GM21528 (cell line): Measurements from ENCODE around the gene BANF2.

Source experiments
- ATAC-seq: cut with Tn5 transposase; IDR thresholded peaks from one replicate; pipeline ENCODE4 v1.9.1; 2021; ENCODE audit warnings: mild to moderate bottlenecking, moderate library complexity; ENCODE audit not compliant: unreplicated experiment, low FRiP score

BANF2 gene

DNA sequence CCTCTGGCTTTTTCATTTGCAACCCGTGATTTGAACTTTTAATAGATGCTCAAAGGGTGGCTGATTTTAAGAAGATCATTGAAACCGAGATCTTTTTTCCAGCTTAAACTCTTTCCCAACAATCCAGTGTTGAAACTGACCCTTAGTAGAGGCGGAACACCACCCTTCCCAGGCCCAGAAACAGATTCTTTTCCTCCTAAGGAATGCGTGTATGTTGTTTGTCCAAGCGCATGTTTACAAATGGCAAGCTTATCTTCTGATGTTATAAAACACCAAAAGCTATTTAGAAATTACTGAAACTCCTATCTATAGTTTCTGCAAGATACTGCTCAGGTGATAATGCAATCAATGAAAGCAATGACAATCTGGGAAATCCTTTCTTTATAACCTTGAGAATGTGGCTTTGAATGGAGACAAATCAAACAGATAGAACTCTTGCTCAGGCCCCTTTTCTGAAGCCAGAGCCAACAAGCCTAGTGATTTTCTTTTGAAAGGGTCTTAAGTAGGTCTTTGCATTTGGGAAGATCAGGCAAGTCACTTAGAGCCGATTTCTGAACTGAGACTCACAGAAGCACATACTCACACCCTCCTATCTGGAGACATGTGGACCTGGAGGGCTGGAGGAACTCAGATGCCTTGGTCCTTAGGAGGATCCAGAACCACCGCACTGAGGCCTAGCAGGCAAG is 9.1 kb downstream of the BANF2 start:
- no peak for ATAC-seq

GRCh38 chr20:17709361-17710293 is 9.9 kb downstream of the BANF2 start:
- ATAC-seq: no peak

DNA sequence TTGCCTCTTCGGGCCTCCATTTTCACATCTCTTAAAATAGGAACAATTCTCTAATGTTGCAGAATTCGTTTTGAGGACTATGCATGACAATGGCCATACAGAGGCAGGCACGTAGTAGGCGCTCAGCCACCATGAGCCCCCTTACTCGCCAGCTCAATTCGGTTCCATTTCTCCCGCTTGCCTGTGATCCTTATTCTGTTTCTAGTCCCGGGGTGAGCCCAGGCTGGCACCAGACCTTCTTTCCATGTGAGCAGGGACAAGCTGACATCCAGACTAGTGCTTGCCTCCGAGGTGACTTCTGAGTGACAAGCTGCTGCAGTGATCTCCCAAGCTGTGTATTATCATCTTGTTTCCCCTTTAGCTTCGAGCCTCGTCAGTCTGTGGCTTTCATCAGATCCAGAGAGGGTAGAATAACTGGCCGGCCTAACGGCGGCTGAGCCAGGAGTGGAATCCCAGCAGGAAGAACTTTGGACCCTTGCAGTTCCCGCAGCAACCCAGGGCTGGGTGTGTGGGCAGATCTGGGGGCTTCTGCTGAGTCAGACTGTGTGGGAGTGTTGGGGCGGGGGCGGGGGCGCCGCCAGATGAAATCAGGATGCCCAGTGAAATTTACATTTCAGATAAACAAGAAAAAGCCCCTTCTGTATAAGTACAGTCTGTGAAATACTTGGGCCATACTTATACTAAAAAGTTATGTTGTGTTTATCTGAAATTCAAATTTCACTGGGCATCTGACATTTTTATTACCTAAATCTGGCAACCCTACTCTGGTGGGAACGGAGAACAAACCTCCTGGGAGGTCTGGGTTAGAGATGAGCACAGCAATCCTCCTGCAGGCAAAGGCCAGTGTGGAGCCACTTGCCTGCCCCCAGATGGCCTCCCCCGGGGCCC is 10.9 kb downstream of the BANF2 start:
- no peak for ATAC-seq

DNA sequence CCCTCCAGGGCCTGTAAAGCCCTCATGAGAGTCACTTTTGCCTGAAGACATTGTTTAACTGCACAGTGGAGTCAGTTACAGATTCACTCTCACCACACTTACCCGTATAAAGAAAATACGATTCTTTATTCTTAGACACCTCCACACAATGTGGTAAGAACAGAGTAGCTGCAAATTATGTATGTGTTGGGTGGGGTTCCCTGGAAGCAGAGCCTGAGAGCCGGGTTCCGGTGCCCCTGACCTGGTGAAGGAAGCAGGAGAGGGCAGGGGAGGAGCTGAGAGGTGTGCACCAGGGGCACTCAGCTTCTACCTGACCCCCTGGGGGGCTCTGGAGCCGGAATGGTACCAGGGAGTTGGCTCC is 11.5 kb downstream of the BANF2 start:
- no peak for ATAC-seq

- ATAC-seq: no peak
These were observed 12.4 kb downstream of the BANF2 start for GRCh38 chr20:17712201-17712600.

DNA sequence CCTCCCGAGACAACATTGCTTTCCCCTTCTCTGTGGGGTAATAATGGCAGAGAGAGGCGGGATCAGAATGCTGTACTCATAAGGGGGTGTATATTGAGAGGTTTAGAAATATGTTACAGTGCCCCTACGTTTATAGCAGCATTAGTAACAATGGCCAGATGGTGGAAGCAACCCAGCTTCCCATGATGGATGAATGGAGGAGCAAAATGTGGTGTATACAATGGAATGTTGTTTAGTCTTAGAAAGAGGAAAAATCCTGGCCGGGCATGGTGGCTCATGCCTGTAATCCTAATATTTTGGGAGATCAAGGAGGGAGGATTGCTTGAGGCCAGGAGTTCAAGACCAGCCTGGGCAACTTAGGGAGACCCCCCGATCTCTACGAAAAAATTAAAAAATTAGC is 12.9 kb downstream of the BANF2 start:
- no peak for ATAC-seq

DNA sequence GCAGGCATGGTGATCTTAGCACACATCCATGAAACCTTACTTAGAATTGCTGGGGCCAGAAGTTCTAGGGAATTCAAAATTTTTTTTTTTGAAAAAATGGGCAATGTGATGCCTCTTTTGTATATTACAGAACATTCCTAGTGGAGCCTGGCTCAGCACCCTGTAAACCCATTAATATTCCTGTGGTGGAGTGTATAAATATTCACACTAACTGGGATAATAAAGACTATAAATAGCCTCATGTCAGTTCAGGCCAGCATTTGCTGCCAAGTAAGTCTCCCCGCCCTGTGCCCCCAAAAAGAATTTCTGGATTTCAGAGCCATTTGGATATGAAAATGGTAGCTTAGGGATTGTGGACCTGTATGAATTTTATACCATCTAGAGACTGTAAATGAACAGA is 14.8 kb downstream of the BANF2 start:
- no peak for ATAC-seq

DNA sequence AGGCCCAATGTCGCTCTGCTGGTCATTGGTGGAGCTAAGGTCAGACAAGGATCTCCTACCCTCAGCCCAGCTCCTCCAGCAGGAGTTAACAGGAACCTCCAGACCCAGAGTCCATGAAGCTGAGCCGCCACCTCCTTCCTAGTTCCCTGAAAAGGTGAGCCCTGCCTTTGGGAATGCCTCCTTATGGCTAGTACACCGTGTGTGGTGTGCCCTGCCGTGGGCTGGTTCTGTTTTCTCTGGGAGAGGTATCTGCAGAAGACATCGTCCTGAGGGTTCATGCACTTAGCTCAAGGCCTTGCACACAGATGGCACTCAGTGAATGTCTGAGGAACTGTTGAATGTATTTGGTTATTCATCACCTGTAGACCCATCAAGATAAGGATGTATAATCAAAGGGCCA is 15.3 kb downstream of the BANF2 start:
- no peak for ATAC-seq

DNA sequence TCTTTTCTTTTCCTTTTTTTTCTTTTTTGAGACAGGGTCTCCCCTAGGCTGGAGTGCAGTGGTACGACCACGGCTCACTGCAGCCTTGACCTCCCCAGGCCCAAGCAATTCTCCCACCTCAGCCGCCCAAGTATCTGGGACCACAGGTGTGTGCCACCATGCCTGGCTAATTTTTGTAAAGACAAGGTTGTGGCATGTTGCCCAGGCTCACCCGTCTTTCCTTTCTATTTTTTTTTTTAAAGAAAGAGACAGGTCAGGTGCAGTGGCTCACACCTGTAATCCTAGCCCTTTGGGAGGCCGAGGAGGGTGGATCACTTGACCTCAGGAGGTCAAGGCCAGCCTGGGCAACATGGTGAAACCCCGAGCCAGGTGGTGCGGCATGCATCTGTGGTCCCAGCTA is 16.6 kb downstream of the BANF2 start:
- no peak for ATAC-seq

DNA sequence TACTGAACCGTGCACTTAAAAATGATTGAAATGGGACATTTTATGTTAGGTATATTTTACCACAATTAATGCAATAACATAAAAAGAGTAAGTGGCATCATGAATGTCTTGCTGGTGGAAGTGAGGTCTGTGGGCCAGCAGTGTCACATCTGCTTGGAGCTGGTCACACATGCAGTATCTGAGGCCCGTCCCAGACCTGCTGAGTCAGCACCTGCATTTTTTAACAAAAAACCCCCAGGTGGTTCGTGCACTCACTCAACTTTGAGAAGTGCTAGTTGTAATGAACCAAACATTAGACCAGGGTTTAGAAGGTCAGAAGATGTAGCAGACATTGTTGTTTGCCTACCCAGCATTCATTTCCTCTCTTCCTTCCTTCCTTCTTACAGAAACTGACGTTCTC is 21.0 kb downstream of the BANF2 start:
- no peak for ATAC-seq

- no peak for ATAC-seq
These were observed 22.2 kb downstream of the BANF2 start for GRCh38 chr20:17721802-17722486.

DNA sequence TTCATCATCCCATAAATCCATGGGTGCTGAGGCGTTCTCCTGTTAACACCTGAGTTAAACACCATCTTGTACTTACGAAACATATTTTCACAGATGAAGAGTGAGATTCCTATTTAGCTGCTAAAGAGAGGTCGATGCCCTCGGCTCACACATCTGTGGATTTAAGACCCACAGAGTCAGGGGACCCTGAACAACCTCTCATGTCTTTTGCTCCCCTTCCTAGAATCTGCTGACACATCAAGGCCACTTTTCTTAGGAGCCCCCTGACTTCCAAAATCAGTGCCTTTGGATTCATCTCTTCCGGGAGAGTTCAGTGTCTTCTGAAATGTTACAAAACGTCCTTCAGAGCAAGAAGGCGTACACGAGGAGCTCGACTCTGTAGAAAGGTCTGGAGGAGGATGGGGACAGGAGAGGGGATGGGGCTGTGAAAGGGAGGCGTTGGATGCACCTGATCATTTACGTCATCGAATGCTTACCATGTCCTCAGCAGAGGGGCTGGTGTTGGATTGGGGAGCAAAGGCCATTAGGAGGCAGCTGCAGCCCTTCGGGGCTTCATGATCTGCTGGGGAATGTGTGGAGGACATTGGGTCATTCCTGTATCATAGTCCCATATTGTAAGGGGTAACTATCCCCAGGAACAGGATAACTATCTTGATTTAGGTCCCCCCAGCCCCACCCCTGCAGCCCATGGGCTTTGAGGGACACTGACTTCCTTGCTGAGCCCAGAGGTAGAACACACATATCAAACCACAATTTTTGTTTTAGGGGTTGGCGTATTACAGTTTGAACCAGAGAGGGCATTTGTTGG is 22.9 kb downstream of the BANF2 start:
- ATAC-seq: no peak

DNA sequence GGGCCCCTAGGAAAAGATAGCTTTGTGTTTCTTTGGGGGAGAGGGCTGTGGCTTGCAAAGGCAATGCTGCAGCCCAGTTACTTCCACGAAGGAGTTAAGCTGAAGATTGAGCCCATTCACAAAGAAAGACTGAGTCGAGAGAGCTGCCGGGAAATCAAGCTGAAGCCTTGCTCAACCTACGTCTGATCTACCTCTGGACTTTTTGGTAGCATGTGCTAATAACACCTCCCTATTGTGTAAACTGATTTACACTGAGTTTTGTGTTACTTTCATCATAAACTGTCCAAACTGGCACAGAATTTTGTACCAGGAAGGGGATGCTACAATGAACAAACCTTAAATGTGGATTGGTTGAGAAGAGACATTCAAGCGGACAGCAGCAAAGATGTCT is 23.5 kb downstream of the BANF2 start:
- ATAC-seq: no peak

GRCh38 chr20:17725094-17725835 is 25.5 kb downstream of the BANF2 start:
- no peak for ATAC-seq

GRCh38 chr20:17726902-17727301 is 27.1 kb downstream of the BANF2 start:
- ATAC-seq: no peak

- ATAC-seq: no peak
These were observed 27.6 kb downstream of the BANF2 start for GRCh38 chr20:17727351-17727750.

- no peak for ATAC-seq
These were observed 28.3 kb downstream of the BANF2 start for GRCh38 chr20:17728074-17728473.

DNA sequence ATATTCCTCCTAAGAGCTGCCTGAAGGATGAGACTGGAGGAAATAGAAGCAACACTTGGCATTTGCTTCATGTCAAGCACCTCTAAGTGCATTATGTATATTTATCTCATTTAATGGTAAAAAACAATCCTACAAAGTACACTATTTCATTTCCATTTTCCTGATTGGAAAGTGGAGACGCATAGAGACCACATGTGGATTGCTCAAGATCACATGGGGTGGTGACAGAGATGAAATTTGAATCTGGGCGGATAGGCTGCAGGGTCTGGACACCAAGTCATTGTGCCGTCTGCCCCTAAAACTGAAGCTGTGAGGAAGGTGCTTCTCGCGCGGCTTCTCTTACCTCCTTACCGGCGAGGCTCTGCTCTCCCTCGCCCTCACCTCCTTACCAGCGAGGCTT is 30.3 kb downstream of the BANF2 start:
- no peak for ATAC-seq

- ATAC-seq: no peak
These were observed 31.5 kb downstream of the BANF2 start for GRCh38 chr20:17731233-17731632.
